Ammon's horn (tissue), 1 donor: Measurements from ENCODE around the gene MT1X.
"Not testable (repeated sequence)": the region's sequence is repeated elsewhere in the genome, so short reads cannot be mapped to it uniquely, and the experiment has no call there.

Experiments used
- DNase-seq: peaks from one replicate; pipeline ENCODE4 v3.0.0-alpha.2; 2016; ENCODE audit warnings: low spot score

The MT1X gene

DNA sequence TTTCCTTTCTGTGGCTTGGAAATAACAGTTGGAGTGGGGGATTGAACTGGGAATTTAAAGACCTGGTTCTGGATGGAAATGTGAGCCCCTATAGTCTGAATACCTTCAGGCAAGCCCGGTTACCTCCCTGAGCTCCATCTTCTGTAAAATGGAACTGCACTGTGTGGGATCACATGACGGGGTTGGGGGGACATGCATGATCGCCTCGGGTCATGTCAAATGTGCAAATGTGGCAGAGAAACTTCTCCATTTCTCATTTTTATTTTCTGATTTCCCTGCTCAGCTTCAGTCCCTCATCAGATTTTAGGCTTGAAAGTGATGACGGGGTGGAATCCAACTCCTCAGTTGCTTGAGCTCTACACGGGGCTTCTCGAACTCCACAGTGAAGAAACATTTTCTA is 29.1 kb upstream of the MT1X start:
- no peak for DNase-seq

DNA sequence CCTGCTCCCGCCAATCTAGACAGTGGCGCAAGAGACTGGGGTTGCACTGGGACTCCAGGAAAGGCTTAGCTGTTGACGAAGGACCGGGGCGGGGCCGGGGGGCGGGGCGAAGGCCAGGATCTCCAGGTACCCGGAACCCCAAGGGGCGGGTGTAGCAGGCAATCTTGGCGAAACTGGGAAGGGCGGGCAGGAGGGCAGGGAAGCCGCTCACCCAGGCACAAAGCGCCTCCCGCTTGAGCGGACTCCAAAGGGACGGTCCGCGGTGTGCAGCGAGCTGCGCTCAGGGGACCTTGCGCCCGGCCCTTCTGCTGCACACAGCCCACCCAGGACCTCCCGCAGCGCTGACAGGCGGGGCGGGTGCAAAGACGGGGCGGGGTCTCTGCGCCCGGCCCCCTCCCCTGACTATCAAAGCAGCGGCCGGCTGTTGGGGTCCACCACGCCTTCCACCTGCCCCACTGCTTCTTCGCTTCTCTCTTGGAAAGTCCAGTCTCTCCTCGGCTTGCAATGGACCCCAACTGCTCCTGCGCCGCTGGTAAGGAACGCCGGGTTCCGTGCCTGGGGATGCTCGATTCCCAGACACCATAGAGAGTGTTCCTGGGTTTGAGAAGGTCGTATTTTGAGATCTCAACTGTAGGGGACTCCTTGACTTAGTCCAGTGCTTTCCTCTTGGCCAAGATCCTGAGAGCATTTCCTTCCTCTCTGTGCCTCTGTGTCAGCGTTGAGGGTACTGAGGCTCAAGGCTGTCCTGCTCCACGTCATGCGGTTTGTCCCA is 24.5 kb upstream of the MT1X start, which contains the start of gene MT1F:
Gene MT1F, plus strand, starts transcription at position 405 of the 772 bp plus-strand sequence. Its CDS starts 100 bp downstream, at position 505.
- peak; percentile 67 for DNase-seq

DNA sequence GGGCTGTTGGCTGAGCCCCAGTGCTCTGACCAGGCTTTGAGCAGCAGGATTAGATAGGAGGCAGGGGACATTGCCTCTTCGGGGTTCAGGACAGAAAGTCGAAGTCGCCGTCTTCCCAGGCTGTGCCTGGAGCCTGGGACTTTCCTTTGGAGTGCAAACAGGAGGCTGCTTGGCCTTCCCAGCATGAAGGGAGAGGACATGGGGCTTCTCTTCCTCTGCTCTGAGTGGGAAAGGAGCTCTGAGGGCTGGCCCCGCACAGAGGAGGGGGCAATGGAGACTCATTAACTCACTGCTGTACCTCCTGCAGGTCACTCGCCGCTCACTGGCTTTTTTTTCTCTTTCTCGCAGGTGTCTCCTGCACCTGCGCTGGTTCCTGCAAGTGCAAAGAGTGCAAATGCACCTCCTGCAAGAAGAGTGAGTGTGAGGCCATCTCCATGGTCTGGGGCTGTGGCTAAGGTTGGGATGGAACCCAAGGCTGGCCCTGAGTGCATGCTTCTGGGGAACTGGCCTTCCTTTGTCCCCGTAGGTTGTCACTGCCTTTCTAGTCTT is 23.9 kb upstream of the MT1X start:
- no peak for DNase-seq

DNA sequence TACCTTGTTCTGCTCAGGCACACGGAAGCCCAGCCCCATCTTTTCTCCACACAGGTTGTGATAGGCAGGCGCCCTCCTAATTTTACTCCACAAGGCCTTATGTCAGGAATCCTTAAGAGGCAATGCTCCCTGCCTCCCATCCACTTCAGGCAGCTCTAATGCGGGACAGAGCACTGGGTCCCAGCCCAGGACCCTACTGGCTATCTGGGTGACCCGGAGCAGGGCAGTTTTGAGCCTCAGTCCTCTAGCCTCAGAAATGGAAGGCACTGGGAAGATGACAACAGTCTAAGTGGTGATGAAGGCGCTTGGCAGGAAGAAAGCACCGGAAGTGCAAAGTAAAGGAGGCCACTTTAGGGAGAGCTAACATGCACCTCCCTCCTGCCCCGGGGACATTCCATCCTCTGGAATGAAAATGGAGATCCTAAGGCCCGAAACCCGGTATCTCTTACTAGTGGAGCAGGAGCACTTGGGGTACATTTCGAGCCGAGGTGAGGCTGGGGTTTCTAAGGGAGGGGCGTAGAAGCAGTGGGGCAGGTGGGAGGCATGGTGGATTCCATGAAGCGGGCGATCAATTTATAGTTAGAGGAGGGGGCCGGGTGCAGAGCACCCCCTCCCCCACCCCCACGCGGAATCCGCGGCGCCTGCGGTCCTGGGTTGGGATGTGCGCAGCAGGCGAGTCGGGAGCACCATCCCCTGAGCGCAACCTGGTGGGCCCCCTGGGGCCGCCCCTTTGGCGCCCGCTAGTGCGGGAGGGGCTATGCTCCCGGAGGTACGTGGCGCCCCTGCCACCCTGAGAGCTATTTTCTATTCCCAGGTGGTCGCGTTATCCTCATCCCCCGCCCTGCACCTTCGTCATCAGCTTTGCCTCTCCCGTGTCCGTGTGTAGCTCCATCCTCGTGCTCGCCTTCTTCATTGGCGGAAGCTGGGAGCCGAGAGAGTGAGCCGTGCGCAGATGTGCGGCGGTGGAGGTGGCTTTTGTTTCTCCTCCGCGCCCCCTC is 19.6 kb upstream of the MT1X start:
- DNase-seq: peak; percentile 21

DNA sequence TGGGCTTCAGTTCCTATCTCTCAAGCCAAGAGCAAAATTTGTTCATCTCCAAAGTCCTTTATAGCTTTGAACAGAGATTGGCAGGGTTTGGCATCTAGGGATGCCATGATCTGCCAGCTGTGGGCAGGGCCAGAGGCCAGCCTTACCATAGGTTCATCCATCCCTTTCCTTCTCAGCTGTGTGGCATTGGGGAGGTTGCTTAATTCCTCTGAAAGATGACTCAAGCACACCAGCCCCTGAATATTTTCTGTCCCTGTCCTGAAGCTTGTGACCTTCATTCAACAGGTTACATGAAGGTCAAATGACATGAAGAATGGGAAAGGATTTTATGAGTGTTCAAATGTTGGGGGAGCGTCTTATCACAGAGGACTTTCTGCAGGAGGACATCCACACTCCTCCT is 17.8 kb upstream of the MT1X start:
- DNase-seq: no peak

DNA sequence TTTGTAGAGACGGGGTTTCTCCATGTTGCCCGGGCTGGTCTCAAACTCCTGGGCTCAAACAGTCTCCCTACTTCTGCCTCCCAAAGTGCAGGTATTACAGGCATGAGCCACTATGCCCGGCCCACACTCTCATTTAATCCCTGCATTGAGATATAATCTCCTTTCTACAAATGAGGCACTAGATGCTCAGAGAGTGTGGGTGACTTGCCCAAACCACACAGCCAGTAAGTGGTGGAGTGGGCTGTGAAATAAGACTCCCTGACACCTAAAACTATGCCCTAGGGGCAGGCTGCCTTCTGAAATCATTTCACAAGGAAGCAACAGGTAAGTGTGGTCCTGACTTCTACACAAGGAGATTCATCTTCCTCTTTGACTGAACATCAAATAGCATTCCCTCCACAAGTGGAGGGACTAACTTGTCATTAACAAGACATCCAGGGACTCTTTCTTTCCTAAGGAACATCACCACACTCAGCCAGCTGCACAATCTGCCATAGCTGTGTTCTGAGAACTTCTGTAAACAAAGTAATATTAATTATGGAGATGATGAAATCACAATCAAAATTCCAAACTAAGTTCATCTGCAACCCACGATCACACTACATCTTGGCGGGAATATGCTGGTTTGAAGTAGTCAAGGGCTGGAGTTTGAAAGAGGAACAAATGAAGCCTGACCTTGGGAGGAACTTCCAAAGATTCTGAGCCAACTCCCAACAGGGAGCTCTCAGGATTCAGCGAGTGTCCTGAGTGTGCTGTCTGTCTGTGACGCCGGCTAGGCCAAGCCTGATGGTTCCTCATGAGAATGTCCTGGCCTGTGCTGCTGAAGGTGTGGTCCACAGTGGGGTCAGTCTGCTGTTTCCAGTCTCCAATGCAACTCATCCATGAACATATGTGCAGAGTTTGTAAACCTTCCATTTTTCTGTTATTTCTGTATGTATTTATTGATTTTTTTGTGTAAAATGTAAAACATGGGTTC is 16.7 kb upstream of the MT1X start:
- DNase-seq: not testable (repeated sequence)

DNA sequence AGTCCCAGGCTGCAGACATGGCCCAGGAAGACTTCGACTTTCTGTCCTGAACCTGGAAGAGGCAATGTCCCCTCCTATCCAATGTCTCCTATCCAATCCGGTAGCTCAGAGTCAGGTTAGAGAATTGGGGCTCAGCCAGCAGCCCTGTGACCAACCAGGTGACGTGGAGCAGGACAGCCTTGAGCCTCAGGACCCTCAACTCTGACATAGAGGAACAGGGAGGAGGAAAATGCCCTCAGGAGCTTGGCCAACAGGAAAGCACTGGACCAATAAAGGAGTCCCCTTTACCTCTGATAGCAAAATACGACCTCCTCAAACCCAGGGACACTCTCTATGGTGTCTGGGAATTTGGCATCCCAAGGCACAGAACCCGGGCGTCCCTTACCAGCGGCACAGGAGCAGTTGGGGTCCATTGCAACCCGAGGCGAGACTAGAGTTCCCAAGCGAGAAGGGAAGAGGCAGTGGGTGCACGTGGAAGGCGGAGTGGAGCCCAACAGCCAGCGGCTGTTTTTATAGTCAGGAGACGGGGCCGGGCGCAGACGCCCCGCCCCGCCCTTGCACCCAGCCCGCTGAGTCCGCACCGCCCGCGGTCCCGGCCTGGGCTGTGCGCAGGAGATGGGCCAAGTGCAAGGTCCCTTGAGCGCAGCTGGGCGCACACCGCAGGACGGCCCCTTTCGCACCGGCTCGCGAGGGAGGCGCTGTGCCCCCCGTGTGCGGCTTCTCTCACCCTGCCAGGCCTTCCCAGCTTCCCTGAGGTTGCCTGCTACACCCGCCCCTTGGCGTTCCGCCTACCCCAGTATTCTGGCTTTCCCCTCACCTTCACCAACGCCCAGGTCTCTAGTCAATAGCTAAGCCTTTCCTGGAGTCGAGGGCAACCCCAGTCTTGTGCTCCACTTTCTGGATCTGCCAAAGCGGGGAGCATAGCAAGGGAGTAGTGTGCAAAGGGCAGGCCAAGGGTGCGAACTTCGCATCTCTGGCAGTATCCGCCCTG is 14.4 kb upstream of the MT1X start, which contains the start of gene MT1G:
Gene MT1G, minus strand, starts transcription at position 485 of the 991 bp plus-strand sequence. Its CDS starts 72 bp downstream, at position 413.
- DNase-seq: peak; percentile 52

DNA sequence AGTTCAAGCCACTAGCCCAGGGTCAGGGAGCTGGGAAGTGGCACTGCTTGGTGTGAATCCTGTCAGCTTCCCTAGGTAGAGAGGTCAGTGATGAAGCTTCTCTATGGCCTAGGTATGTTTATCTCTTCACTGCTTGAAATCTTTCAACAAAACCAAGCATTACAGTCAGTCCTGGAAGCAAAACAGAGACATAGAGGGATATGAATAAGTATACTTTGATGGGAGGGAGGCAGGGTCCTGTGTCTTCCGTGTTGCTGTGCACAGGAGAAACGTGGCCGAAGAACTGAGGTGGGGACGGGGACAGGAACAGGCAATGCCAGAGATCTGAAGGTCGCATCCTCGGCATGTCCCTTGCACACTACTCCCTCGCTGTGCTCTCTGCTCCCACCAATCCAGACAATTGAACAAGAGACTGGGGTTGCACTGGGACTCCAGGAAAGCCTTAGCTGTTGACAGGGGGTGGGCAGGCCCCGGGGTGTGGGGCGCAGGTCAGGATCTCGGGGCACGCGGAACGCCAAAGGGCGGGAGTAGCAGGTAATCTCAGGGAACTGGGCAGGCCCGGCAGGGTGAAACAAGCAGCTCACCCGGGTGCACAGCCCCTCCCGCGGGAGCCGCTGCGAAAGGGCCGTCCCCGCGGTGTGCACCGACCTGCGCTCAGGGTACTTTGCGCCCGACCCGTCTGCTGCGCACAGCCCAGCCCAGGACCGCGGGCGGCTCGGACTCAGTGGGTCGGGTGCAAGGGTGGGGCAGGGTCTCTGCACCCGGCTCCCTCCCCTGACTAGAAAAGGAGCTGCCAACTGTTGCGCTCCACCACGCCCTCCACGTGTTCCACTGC is 13.0 kb upstream of the MT1X start, which contains the start of gene MT1H:
Gene MT1H, plus strand, starts transcription at position 810 of the 835 bp plus-strand sequence. CDS start 71 bp downstream, outside the sequence.
- DNase-seq: no peak

DNA sequence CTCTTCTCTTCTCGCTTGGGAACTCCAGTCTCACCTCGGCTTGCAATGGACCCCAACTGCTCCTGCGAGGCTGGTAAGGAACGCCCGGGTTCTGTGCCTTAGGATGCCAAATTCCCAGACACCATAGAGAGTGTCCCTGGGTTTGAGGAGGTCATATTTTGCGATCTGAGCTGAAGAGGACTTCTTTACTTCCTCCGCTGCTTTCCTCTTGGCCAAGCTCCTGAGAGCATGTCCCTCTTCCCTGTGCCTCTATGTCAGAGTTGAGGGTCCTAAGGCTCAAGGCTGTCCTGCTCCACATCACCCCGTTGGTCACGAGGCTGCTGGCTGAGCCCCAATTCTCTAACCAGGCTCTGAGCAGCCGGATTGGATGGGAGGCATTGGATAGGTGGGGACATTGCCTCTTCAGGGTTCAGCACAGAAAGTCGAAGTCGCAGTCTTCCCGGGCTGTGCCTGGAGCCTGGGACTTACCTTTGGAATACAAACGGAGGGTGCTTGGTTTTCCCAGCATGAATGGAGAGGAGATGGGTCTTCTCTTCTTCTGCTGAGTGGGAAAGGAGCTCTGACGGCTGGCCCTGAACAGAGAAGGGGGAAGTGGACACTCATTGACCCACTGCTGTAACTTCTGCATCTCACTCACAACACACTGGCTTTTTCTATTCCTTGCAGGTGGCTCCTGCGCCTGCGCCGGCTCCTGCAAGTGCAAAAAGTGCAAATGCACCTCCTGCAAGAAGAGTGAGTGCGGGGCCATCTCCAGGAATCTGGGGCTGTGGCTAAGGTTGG is 12.2 kb upstream of the MT1X start:
- no peak for DNase-seq

DNA sequence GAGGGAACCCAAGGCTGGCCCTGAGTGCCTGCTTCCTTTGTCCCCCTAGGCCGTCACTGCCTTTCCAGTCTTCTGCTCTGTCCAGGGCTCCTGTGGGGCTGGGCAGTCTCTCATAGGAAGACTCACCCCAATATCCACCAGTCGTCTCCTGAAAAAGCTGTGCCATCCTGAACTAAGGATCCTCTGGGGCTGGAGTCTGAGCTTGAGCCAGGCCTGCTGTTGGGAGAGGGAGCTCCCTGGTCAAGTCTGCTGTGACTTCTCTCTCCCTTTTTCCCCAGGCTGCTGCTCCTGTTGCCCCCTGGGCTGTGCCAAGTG is 11.7 kb upstream of the MT1X start:
- no peak for DNase-seq

DNA sequence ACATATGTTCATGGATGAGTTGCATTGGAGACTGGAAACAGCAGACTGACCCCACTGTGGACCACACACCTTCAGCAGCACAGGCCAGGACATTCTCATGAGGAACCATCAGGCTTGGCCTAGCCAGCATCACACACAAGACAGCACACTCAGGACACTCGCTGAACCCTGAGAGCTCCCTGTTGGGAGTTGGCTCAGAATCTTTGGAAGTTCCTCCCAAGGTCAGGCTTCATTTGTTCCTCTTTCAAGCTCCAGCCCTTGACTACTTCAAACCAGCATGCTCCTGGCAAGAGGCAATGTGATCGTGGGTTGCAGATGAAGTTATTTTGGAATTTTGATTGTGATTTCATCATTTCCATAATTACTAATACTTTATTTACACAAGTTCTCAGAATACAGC is 10.6 kb upstream of the MT1X start:
- peak; percentile 33 for DNase-seq

DNA sequence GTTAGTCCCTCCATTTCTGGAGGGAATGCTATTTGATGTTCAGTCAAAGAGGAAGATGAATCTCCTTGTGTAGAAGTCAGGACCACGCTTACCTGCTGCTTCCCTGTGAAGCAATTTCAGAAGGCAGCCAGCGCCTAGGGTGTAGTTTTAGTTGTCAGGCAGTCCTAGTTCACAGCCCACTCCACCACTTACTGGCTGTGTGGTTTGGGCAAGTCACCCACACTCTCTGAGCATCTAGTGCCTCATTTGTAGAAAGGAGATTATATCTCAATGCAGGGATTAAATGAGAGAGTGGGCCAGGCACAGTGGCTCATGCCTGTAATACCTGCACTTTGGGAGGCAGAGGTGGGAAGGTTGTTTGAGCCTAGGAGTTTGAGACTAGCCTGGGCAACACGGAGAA is 10.1 kb upstream of the MT1X start:
- DNase-seq: not testable (repeated sequence)

DNA sequence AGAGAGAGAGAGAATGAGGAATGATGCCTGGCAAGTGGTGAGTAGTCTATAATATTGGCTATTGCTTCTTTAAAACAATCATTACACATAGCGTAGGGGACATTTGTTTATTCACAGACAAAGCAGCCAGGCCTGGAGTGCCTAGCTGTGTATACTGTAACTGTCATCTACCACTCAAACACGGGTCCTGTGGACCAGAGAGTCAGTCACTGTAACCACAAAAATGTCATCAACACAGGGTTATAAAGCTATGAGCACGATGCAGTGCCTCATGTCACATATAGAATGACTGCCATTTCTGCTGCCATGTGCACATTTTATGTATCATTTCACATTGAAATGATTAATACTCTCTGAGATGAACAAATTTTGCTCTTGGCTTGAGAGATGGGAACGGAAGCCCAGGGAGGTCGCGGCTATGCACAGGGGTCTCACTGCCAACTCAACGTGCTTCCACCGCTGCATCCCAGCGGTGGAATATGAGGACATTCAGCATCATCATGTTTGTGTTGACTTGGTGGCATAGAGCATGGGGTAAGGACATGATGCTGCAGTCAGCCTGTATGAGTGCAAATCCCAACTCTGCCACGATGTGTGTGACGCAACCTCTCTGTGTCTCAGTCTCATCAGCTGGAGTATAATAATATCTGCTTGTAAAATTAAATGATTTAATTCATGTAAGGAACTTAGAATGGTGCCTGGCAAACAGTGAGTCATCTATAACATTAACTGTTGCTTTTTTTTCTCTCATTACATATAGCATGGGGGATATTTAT is 9.3 kb upstream of the MT1X start:
- peak; percentile 34 for DNase-seq

DNA sequence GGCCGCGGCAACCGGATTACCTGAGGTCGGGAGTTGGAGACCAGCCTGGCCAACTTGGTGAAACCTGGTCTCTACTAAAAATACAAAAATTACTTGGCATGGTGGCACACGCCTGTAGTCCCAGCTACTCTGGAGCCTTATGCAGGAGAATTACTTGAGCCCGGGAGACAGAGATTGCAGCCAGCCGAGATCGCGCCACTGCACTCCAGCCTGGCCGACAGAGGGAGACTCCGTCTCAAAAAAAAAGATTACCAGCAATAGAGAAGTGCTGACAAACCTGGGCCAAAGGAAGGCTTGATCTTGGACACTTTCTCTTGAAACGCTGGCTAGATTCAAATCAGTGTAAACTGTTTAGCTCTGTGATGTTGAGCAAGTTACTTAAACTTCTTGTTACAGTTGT is 8.3 kb upstream of the MT1X start:
- DNase-seq: peak; percentile 35

DNA sequence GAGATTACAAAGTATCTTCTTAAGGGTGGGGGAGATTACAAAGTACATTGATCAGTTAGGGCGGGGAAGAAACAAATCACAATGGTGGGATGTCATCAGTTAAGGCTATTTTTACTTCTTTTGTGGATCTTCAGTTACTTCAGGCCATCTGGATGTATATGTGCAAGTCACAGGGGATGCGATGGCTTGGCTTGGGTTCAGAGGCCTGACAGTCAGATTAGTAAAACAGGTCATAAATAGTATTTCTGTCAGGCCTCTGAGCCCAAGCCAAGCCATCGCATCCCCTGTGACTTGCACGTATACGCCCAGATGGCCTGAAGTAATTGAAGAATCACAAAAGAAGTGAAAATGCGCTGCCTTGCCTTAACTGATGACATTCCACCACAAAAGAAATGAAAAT is 7.7 kb upstream of the MT1X start:
- not testable (repeated sequence) for DNase-seq

DNA sequence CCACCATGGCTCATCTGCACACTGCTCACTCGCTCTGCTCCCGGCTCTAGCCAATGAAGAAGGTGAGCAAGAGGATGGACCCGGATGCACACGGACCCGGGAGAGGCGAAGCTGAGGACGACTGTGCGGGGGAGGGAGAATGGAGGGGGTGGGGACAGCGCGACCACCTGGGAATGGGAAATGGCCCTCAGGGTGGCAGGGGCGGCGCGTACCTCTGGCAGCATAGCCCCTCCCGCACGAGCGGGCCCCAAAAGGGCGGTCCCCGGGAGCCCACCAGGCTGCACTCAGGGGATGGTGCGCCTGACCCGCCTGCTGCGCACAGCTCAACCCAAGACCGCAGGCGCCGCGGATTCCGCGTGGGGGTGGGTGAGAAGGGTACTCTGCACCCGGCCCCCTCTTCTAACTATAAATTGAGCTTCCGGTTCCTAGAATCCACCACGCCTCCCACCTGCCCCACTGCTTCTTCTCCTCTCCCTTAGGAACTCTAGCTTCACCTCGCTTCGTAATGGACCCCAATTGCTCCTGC is 6.5 kb upstream of the MT1X start:
- no peak for DNase-seq

DNA sequence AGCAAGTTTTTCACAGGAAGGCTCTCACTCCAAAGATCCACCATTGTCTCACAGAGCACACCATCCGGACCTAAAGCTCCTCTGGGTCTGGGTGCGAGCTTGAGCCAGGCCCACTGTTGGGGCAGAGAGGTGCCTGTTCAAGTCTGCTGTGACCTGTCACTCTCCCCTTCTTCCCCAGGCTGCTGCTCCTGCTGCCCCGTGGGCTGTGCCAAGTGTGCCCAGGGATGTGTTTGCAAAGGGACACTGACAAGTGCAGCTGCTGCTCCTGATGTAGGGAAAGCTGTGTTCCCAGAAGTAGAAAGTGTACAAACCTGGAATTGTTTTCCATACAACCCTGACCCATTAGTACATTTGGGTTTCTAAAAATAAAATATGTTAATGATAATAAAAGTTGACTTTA is 4.8 kb upstream of the MT1X start:
- no peak for DNase-seq
